Body of pancreas (tissue), 4 donors: ENCODE results near the gene PLCB1. TPM values are rescaled to one million over a fixed set of nuclear protein-coding genes. Genes with fewer than 3 reads are reported as not detected.

Source experiments
- ATAC-seq: fragments of 150-250 bp; one replicate; pipeline ENCODE4 v1.9.1; 2016
- DNase-seq, 4 donors: peaks; one replicate each; pipeline ENCODE4 v3.0.0-alpha.2; 2019
- H3K27ac ChIP-seq, 4 donors: fragments of 200-600 bp; sonication (generic); 1 replicate in 3 of 4; 2 replicates in 1 of 4; pipeline versions ENCODE4 v1.5.1 to v1.6.1; 2016 to 2019; ENCODE audit warnings: mild to moderate bottlenecking in 1 of 4, mixed read lengths in 1 of 4, moderate library complexity in 1 of 4
- H3K27me3 ChIP-seq, 2 donors: fragments of 200-600 bp; sonication (generic); one replicate each; pipeline ENCODE4 v1.6.0; 2016; ENCODE audit warnings: mild to moderate bottlenecking in 1 of 2
- H3K36me3 ChIP-seq, 2 donors: fragments of 200-600 bp; sonication (generic); replicated peaks in 1 of 2; 2 replicates each; pipeline ENCODE4 v1.5.1; 2016; ENCODE audit warnings: low read depth in 2 of 2; ENCODE audit not compliant: insufficient read depth in 1 of 2
- H3K4me1 ChIP-seq: fragments of 200-600 bp; sonication (generic); one replicate; pipeline ENCODE4 v1.6.0; 2016
- H3K4me3 ChIP-seq, 2 donors: fragments of 200-600 bp; sonication (generic); 1 replicate in 1 of 2; 2 replicates in 1 of 2; pipeline ENCODE4 v1.5.1; 2016 to 2019
- H3K9me3 ChIP-seq, 3 donors: fragments of 200-600 bp; sonication (generic); 1 replicate in 2 of 3; 2 replicates in 1 of 3; pipeline ENCODE4 v1.5.1; 2016
- CTCF ChIP-seq, 7 experiments: fragments of 450-650 bp in 4 of 7; fragments of 200-600 bp in 3 of 7; sonication (generic) in 3 of 7; IDR thresholded peaks; one replicate each; pipeline ENCODE4 v1.5.1; 2016 to 2019; ENCODE audit warnings: antibody characterized with exemption in 7 of 7
- POLR2A ChIP-seq, 3 donors: fragments of 450-650 bp; IDR thresholded peaks; one replicate each; pipeline ENCODE4 v1.6.1; 2016; ENCODE audit warnings: antibody characterized with exemption in 3 of 3, mild to moderate bottlenecking in 2 of 3
- WGBS, 2 donors: methylation state at CpG; one replicate each; pipeline ENCODE4 v1.1.5; 2017; 5-methylcytosine and 5-hydroxymethylcytosine counted together
- intact Hi-C: fragments of 100-400 bp; cut with DNase I; formaldehyde crosslinking; loops from one replicate; pipeline ENCODE4 v1.15.1; 2023
- total RNA-seq, 2 donors: library from RNA; depleted of rRNA; stranded (reverse); fragments of >200 nt; gene quantifications; one replicate each; pipeline ENCODE4 v1.1.0, GENCODE V29; 2016

The PLCB1 gene
- total RNA-seq, 2 donors from 2014 or later = 32.9 to 46.1 TPM

GRCh38 chr20:8148501-8148900 lies 16.4 kb downstream of the PLCB1 start:
- intact Hi-C loops = no loop called here
- no peaks in the 10 kb centered on the region for H3K9me3 ChIP-seq
- no peak for ATAC-seq
- DNase-seq = no peak
- H3K4me1 ChIP-seq = peaks cover 14% of the 10 kb centered on the region
- TF ChIP-seq CTCF (IDR thresholded peaks at IDR 0.05) (no peak), POLR2A (IDR thresholded peaks at IDR 0.05) (no peak)
- H3K27me3 ChIP-seq = no peaks in the 10 kb centered on the region
- no peak overlapping the region for H3K4me3 ChIP-seq
- no peak overlapping the region for H3K27ac ChIP-seq
- no peaks in the 10 kb centered on the region for H3K36me3 ChIP-seq

GRCh38 chr20:8150591-8150990 lies 18.5 kb downstream of the PLCB1 start:
- H3K4me1 ChIP-seq = peaks cover 29% of the 10 kb centered on the region
- TF ChIP-seq POLR2A (IDR thresholded peaks at IDR 0.05) (no peak), CTCF (IDR thresholded peaks at IDR 0.05) (no peak)
- no peak for ATAC-seq

GRCh38 chr20:8151372-8151771 lies 19.3 kb downstream of the PLCB1 start:
- ATAC-seq (no peak), DNase-seq (no peak)
- intact Hi-C loops = no loop called here
- no peaks in the 10 kb centered on the region for H3K27me3 ChIP-seq
- H3K4me3 ChIP-seq = no peak overlapping the region
- peaks cover 37% of the 10 kb centered on the region for H3K4me1 ChIP-seq
- no peaks in the 10 kb centered on the region for H3K9me3 ChIP-seq
- no peak for TF ChIP-seq CTCF (IDR thresholded peaks at IDR 0.05)
- TF ChIP-seq POLR2A (IDR thresholded peaks at IDR 0.05) = no peak
- WGBS, 2 donors = 64 to 76% methylated on average over 5 of the region's 5 CpGs
- no peak overlapping the region for H3K27ac ChIP-seq
- no peaks in the 10 kb centered on the region for H3K36me3 ChIP-seq

More at GRCh38 chr20:8150591-8150990, 18.5 kb downstream of the PLCB1 start:
- H3K36me3 ChIP-seq = no peaks in the 10 kb centered on the region
- DNase-seq = no peak
- H3K27me3 ChIP-seq = no peaks in the 10 kb centered on the region
- H3K27ac ChIP-seq = no peak overlapping the region
- 77 to 90% methylated on average over 1 of the region's 1 CpG for WGBS, 2 donors
- intact Hi-C loops = no loop called here
- H3K4me3 ChIP-seq = no peak overlapping the region
- no peaks in the 10 kb centered on the region for H3K9me3 ChIP-seq

GRCh38 chr20:8152183-8152582 lies 20.1 kb downstream of the PLCB1 start:
- TF ChIP-seq CTCF (IDR thresholded peaks at IDR 0.05) (no peak), POLR2A (IDR thresholded peaks at IDR 0.05) (no peak)
- Histone ChIP-seq H3K36me3 (no peaks in the 10 kb centered on the region), H3K4me1 (peaks cover 41% of the 10 kb centered on the region), H3K27ac (no peak overlapping the region), H3K27me3 (no peaks in the 10 kb centered on the region), H3K4me3 (no peak overlapping the region), H3K9me3 (no peaks in the 10 kb centered on the region)
- DNase-seq (no peak), ATAC-seq (no peak)
- intact Hi-C loops = no loop called here
- 41 to 44% methylated on average over 1 of the region's 1 CpG for WGBS, 2 donors

GRCh38 chr20:8152847-8153246 lies 20.8 kb downstream of the PLCB1 start:
- Histone ChIP-seq H3K27me3 (no peaks in the 10 kb centered on the region), H3K4me1 (peaks cover 37% of the 10 kb centered on the region), H3K4me3 (no peak overlapping the region), H3K9me3 (no peaks in the 10 kb centered on the region), H3K36me3 (no peaks in the 10 kb centered on the region), H3K27ac (no peak overlapping the region)
- 85 to 96% methylated on average over 2 of the region's 2 CpGs for WGBS, 2 donors
- DNase-seq = no peak
- no peak for ATAC-seq
- intact Hi-C loops = no loop called here
- TF ChIP-seq POLR2A (IDR thresholded peaks at IDR 0.05) = no peak
- no peak for TF ChIP-seq CTCF (IDR thresholded peaks at IDR 0.05)
